ENCODE data around the gene RABGGTA.
A peak's percentile ranks its signal among the peaks of the same experiment; 100 is the strongest.

Gene RABGGTA

GRCh38 chr14:24272467-24272866 lies 1.1 kb upstream of the RABGGTA start:
- in situ Hi-C loops (cut with HindIII; ENCODE audit: low sequenced_read_pairs) = no loop called here
- TF ChIP-seq CTCF (IDR thresholded peaks at IDR 0.05; ENCODE audit: low read depth, low read length, missing control alignments) = no peak
- H3K4me3 ChIP-seq (ENCODE audit: low read depth, low read length) = no peak overlapping the region
- DNase-seq (ENCODE audit: low read depth) = no peak

- in situ Hi-C loops (cut with HindIII; ENCODE audit: low sequenced_read_pairs) = no loop called here
- TF ChIP-seq CTCF (IDR thresholded peaks at IDR 0.05; ENCODE audit: low read depth, low read length, missing control alignments) = no peak
- DNase-seq (ENCODE audit: low read depth) = no peak
- peak overlapping the region; percentile 91 for H3K4me3 ChIP-seq (ENCODE audit: low read depth, low read length)
Observed at GRCh38 chr14:24271834-24272263, 452 bp upstream of the RABGGTA start.

GRCh38 chr14:24270537-24271133 lies 762 bp downstream of the RABGGTA start:
- in situ Hi-C loops (cut with HindIII; ENCODE audit: low sequenced_read_pairs) = no loop called here
- no peak for DNase-seq (ENCODE audit: low read depth)
- peak overlapping the region; percentile 91 for H3K4me3 ChIP-seq (ENCODE audit: low read depth, low read length)
- TF ChIP-seq CTCF (IDR thresholded peaks at IDR 0.05; ENCODE audit: low read depth, low read length, missing control alignments) = no peak

GRCh38 chr14:24269910-24270536 lies 1.4 kb downstream of the RABGGTA start:
- in situ Hi-C loops (cut with HindIII; ENCODE audit: low sequenced_read_pairs) = no loop called here
- no peak for TF ChIP-seq CTCF (IDR thresholded peaks at IDR 0.05; ENCODE audit: low read depth, low read length, missing control alignments)
- H3K4me3 ChIP-seq (ENCODE audit: low read depth, low read length) = no peak overlapping the region
- no peak for DNase-seq (ENCODE audit: low read depth)

- DNase-seq (ENCODE audit: low read depth) = no peak
- in situ Hi-C loops (cut with HindIII; ENCODE audit: low sequenced_read_pairs) = no loop called here
Observed at GRCh38 chr14:24269368-24269767, 2.0 kb downstream of the RABGGTA start.

GRCh38 chr14:24268225-24268624 lies 3.2 kb downstream of the RABGGTA start:
- in situ Hi-C loops (cut with HindIII; ENCODE audit: low sequenced_read_pairs) = no loop called here
- no peak for TF ChIP-seq CTCF (IDR thresholded peaks at IDR 0.05; ENCODE audit: low read depth, low read length, missing control alignments)
- no peak overlapping the region for H3K4me3 ChIP-seq (ENCODE audit: low read depth, low read length)
- no peak for DNase-seq (ENCODE audit: low read depth)

More at GRCh38 chr14:24269368-24269767, 2.0 kb downstream of the RABGGTA start:
- no peak for TF ChIP-seq CTCF (IDR thresholded peaks at IDR 0.05; ENCODE audit: low read depth, low read length, missing control alignments)
- H3K4me3 ChIP-seq (ENCODE audit: low read depth, low read length) = no peak overlapping the region
